ENCODE measurements around the gene TRAF3IP1. TPM values are rescaled to one million over a fixed set of nuclear protein-coding genes. Genes with fewer than 3 reads are reported as not detected.

Gene TRAF3IP1
- total RNA-seq, 1 donor from 2014 or later, result 9.4 TPM

DNA sequence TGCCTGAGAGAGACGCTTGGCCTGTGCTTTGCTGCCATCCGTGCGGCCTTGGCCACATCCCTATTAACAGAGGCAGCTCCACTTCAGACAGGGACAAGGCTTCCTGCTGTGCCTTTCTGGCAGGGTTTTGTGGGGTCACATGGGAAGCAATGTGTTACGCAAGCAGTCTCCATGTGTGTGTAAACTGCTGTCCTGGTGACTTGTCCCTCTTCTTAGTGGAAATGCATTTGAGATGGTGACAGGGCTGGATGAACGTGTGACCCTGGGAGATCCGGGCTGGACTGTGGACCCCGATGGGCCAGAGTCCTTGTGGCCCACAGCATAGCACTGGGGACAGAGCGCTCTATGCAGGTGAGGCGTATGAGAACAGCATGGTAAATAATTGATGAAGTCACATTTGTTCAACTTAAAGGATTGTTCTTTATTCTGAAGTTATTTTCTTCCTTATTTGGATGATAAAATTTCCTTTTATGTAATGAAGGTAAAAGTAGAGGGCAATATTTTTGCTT, 129.6 kb downstream of the TRAF3IP1 start:
- H3K27me3 ChIP-seq (ENCODE audit: control insufficient read depth, insufficient read depth, low read length), result no peaks in the 10 kb centered on the region
- no peak for DNase-seq (ENCODE audit: low read depth)
- TF ChIP-seq, protein P1, sequence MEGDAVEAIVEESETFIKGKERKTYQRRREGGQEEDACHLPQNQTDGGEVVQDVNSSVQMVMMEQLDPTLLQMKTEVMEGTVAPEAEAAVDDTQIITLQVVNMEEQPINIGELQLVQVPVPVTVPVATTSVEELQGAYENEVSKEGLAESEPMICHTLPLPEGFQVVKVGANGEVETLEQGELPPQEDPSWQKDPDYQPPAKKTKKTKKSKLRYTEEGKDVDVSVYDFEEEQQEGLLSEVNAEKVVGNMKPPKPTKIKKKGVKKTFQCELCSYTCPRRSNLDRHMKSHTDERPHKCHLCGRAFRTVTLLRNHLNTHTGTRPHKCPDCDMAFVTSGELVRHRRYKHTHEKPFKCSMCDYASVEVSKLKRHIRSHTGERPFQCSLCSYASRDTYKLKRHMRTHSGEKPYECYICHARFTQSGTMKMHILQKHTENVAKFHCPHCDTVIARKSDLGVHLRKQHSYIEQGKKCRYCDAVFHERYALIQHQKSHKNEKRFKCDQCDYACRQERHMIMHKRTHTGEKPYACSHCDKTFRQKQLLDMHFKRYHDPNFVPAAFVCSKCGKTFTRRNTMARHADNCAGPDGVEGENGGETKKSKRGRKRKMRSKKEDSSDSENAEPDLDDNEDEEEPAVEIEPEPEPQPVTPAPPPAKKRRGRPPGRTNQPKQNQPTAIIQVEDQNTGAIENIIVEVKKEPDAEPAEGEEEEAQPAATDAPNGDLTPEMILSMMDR (IDR thresholded peaks at IDR 0.05; ENCODE audit: insufficient read depth, low read length, poor library complexity, severe bottlenecking), result no peak
- H3K36me3 ChIP-seq (ENCODE audit: control insufficient read depth, insufficient read depth, low read length), result peaks cover 3% of the 10 kb centered on the region
- no peak overlapping the region for H3K4me3 ChIP-seq (ENCODE audit: low read depth, low read length)

DNA sequence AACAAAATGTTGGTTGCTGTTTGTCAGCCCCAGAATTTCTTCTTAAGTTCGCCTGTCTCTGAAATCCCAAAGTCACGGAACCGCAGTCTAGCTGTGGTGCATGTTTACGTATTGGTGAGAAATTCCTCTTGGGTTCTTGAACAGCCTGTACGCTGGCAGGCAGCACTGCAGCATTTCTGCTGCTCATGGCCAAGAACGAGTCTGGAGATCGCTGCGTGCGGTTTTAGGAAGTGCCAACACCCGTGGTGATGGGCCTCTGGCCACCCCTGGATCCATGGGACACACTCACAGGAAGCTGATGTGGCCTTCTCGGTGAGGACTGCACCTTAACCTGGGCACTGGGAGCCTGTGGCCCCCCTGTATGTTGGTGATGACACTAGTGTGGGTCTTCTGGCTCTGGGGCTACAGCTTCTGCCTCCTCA, 130.1 kb downstream of the TRAF3IP1 start:
- Histone ChIP-seq H3K36me3 (ENCODE audit: control insufficient read depth, insufficient read depth, low read length) (peaks cover 3% of the 10 kb centered on the region), H3K27me3 (ENCODE audit: control insufficient read depth, insufficient read depth, low read length) (no peaks in the 10 kb centered on the region), H3K4me3 (ENCODE audit: low read depth, low read length) (no peak overlapping the region)
- TF ChIP-seq, protein P1 (IDR thresholded peaks at IDR 0.05; ENCODE audit: insufficient read depth, low read length, poor library complexity, severe bottlenecking), result no peak
- no peak for DNase-seq (ENCODE audit: low read depth)

Other genes starting within 250 kb of the TRAF3IP1 start
- 3.5 and 3.8 TPM in 2 replicates for gene ESPNL, start 220.2 kb upstream of the TRAF3IP1 start, total RNA-seq
- 1.2 and 2.4 TPM in 2 replicates for gene KLHL30, start 181.8 kb upstream of the TRAF3IP1 start, total RNA-seq
- gene ERFE, start 161.5 kb upstream of the TRAF3IP1 start, total RNA-seq, result 106 and 113 TPM in 2 replicates
- 26.5 and 29.5 TPM in 2 replicates for gene ILKAP, start 116.8 kb upstream of the TRAF3IP1 start, total RNA-seq
- gene HES6, start 80.5 kb upstream of the TRAF3IP1 start, total RNA-seq, result 49.7 and 50.1 TPM in 2 replicates
- gene PER2, start 31.9 kb upstream of the TRAF3IP1 start, total RNA-seq, result 3.3 and 5.3 TPM in 2 replicates
- 23.0 and 44.9 TPM in 2 replicates for gene ASB1, start 106.4 kb downstream of the TRAF3IP1 start, total RNA-seq

Data from kidney epithelial cell (primary cell).